Measurements from ENCODE around the gene CARNS1. TPM values are rescaled to one million over a fixed set of nuclear protein-coding genes. Genes with fewer than 3 reads are reported as not detected.

CARNS1 gene
- total RNA-seq, 2 experiments from 2014 or later = 9.9 to 10.0 TPM

DNA sequence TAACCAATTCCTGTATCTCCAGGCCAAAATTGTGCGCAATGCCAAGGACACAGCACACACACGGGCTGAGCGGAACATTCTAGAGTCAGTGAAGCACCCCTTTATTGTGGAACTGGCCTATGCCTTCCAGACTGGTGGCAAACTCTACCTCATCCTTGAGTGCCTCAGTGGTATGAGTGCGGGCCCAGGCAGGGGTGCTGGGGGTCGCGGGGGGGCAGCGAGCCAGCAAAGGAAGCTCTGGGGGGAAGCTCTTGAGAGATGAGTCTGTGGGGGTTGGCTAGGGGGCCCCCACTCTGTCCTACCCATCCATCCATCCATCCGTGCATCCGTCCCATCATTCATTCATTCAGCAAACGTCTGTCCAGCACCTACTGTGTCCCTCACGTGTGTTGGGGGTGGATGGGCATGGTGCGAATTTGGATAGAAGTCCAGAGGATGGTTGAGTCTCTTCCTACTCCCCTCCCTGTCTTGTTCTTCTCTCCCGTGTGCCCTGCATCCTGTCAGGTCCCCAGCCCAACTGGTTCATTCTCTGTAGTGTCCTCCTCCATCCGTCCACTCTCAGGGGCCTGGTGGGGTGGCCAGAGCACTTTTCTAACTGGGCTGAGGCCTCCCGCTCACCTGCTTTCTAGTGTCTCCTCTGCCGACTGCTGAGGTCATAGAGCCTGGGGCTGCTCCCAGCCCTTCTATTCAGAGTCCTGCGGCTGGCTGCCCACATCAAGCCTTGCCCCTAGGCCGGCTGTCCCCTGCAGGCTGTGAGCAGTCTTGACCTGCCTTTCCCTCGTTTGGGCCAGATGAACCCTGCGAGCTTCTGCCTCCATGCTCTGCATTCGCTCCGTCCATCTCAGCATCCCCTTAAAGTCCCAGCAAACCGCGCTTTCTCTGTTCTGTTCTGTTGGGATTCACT lies 16.1 kb downstream of the CARNS1 start:
- peak overlapping the region; percentile 78 for H3K27ac Mint-ChIP-seq
- no peaks in the 10 kb centered on the region for H3K9me3 ChIP-seq (ENCODE audit: control insufficient read depth in 1 of 2, insufficient read depth in 1 of 2, low read length in 2 of 2)
- ChIA-PET CTCF (no interaction called here), POLR2A (interaction anchor here (0.5 to 17.7 kb wide), 11 partner anchors 6 to 136 kb away, joined by 3 to 411 read pairs (median 9); partner anchors contain the start of genes AIP, CARNS1, PITPNM1 and PPP1CA)
- peaks cover 62% of the 10 kb centered on the region for H3K36me3 ChIP-seq (ENCODE audit: insufficient read depth, low read length)
- intact Hi-C loops (cut with DNase I, micrococcal nuclease) = no loop called here
- H3K27me3 Mint-ChIP-seq = no peaks in the 10 kb centered on the region
- peaks cover 56% of the 10 kb centered on the region for H3K4me1 Mint-ChIP-seq (ENCODE audit: low read depth)
- no peak for ATAC-seq (ENCODE audit: poor library complexity)
- no peak overlapping the region for H3K4me3 ChIP-seq (ENCODE audit: low read length)
- H3K27ac ChIP-seq (ENCODE audit: low read depth in 1 of 2, low read length in 2 of 2) = peak overlapping the region in 1 of 2 donors; percentile 13
- no peak for DNase-seq
- peaks cover 63% of the 10 kb centered on the region for H3K36me3 Mint-ChIP-seq (ENCODE audit: low read depth)
- peaks cover 87% of the 10 kb centered on the region for H3K4me1 ChIP-seq (ENCODE audit: insufficient read depth, low read length)
- TF ChIP-seq, protein P1, sequence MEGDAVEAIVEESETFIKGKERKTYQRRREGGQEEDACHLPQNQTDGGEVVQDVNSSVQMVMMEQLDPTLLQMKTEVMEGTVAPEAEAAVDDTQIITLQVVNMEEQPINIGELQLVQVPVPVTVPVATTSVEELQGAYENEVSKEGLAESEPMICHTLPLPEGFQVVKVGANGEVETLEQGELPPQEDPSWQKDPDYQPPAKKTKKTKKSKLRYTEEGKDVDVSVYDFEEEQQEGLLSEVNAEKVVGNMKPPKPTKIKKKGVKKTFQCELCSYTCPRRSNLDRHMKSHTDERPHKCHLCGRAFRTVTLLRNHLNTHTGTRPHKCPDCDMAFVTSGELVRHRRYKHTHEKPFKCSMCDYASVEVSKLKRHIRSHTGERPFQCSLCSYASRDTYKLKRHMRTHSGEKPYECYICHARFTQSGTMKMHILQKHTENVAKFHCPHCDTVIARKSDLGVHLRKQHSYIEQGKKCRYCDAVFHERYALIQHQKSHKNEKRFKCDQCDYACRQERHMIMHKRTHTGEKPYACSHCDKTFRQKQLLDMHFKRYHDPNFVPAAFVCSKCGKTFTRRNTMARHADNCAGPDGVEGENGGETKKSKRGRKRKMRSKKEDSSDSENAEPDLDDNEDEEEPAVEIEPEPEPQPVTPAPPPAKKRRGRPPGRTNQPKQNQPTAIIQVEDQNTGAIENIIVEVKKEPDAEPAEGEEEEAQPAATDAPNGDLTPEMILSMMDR (IDR thresholded peaks at IDR 0.05) = no peak
- no peaks in the 10 kb centered on the region for H3K9me3 Mint-ChIP-seq
- peak overlapping the region; percentile 77 for H3K4me3 Mint-ChIP-seq
- no peaks in the 10 kb centered on the region for H3K27me3 ChIP-seq (ENCODE audit: control insufficient read depth in 1 of 2, insufficient read depth in 2 of 2, low read length in 2 of 2)

DNA sequence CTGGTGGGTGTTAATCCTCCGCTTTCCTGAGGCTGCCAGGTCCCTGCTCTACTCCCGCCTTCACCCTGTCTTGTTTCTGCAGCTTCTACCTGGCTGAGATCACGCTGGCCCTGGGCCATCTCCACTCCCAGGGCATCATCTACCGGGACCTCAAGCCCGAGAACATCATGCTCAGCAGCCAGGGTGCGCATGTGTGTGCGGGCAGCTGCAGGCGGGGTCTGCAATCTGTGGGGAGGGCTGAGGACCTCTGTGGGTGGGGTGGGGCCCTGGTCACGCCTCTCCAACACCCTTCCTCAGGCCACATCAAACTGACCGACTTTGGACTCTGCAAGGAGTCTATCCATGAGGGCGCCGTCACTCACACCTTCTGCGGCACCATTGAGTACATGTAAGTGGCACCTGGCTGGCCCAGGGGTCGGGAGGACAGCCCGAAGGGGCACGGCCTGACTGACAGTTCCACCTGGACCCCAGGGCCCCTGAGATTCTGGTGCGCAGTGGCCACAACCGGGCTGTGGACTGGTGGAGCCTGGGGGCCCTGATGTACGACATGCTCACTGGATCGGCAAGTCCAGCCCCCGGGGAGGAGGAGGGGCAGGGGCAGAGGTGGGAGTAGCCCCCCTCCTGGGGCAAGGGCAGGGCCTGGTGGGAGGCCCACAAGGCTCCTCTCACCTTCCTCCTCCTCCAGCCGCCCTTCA lies 17.3 kb downstream of the CARNS1 start:
- DNase-seq = no peak
- no peaks in the 10 kb centered on the region for H3K27me3 ChIP-seq (ENCODE audit: control insufficient read depth in 1 of 2, insufficient read depth in 2 of 2, low read length in 2 of 2)
- ChIA-PET POLR2A (interaction anchor here (0.6 to 17.7 kb wide), 15 partner anchors 10 to 81 kb away, joined by 3 to 411 read pairs (median 5); partner anchors contain the start of genes AIP, CARNS1, PITPNM1 and POLD4), CTCF (no interaction called here)
- no peak overlapping the region for H3K4me3 ChIP-seq (ENCODE audit: low read length)
- ATAC-seq (ENCODE audit: poor library complexity) = no peak
- H3K27me3 Mint-ChIP-seq = no peaks in the 10 kb centered on the region
- intact Hi-C loops (cut with DNase I, micrococcal nuclease) = no loop called here
- H3K4me1 ChIP-seq (ENCODE audit: insufficient read depth, low read length) = peaks cover 79% of the 10 kb centered on the region
- H3K4me3 Mint-ChIP-seq = peak overlapping the region; percentile 77
- H3K27ac ChIP-seq (ENCODE audit: low read depth in 1 of 2, low read length in 2 of 2) = peak overlapping the region in 1 of 2 donors; percentile 94
- peaks cover 62% of the 10 kb centered on the region for H3K36me3 ChIP-seq (ENCODE audit: insufficient read depth, low read length)
- H3K36me3 Mint-ChIP-seq (ENCODE audit: low read depth) = peaks cover 73% of the 10 kb centered on the region
- TF ChIP-seq, protein P1 (IDR thresholded peaks at IDR 0.05) = no peak
- peak overlapping the region; percentile 78 for H3K27ac Mint-ChIP-seq
- H3K4me1 Mint-ChIP-seq (ENCODE audit: low read depth) = peaks cover 54% of the 10 kb centered on the region
- no peaks in the 10 kb centered on the region for H3K9me3 ChIP-seq (ENCODE audit: control insufficient read depth in 1 of 2, insufficient read depth in 1 of 2, low read length in 2 of 2)
- no peaks in the 10 kb centered on the region for H3K9me3 Mint-ChIP-seq
